Measurements from ENCODE around the gene PCGF1. TPM values are rescaled to one million over a fixed set of nuclear protein-coding genes. Genes with fewer than 3 reads are reported as not detected.

PCGF1 gene
- total and polyA plus RNA-seq, 2 of the 13 experiments (the other 11 are each of a cell fraction or from before 2014, with no cell fraction given), result 20.4 to 22.6 TPM

DNA sequence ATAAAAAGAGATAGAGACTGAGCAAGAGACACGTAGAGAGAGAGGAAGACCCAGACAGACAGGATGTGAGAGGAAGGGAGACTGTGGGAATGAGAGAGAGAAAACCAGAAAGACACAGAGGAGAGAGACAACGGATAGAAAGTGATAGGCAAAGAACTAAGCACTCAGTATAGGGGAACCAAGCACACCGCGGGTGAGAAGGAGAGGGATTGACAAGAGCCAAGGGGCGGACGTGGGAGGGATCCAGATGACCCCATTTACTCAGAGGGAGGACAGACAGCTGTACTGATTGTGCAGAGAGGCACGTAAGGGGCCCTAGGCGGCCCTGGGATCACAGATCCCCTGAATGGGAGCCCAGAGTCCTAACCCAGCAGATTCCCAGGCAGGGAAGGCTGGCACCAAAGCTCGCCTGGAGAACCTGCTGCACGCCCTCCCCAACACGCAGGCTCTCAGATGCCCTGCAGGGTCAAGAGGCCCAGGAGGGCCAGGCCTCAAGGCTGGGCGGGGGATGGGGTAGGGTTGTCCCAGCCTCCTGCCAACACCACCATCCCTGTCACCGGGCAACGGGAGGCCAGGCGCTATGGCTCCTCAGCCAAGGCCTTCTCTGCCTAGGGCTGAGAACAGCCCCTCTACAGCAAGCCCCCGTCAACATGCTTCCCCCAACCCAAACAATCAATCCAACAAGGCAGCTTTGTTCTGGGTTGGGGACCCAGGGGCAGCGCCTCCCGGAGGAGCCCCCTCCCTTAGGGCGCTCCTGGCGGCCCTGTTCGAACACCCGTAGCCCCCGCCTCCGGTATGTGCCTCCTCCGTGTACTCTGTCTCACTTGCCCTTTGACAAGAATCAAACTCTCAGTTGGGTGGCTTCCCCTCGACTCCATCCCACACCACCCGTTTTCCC is 45.7 kb upstream of the PCGF1 start (continued):
- no peak for TF ChIP-seq PRDM10 (CRISPR knock-in tag; IDR thresholded peaks at IDR 0.05; ENCODE audit: low read depth)
- no peak for TF ChIP-seq TCF7 (IDR thresholded peaks at IDR 0.05; ENCODE audit: low read depth)
- TF ChIP-seq ATF7 (IDR thresholded peaks at IDR 0.05), result no peak
- TF ChIP-seq ATF7 (CRISPR knock-in tag; IDR thresholded peaks at IDR 0.05), result peak; percentile 55; the same call in 1 of the 2 replicates
- no peak for TF ChIP-seq ZNF775 (CRISPR knock-in tag; IDR thresholded peaks at IDR 0.05; ENCODE audit: borderline replicate concordance)
- TF ChIP-seq ZNF850 (CRISPR knock-in tag; conservative IDR thresholded peaks at IDR 0.05), result no peak
- TF ChIP-seq ZNF512 (CRISPR knock-in tag; IDR thresholded peaks at IDR 0.05), result no peak
- TF ChIP-seq, protein P1, sequence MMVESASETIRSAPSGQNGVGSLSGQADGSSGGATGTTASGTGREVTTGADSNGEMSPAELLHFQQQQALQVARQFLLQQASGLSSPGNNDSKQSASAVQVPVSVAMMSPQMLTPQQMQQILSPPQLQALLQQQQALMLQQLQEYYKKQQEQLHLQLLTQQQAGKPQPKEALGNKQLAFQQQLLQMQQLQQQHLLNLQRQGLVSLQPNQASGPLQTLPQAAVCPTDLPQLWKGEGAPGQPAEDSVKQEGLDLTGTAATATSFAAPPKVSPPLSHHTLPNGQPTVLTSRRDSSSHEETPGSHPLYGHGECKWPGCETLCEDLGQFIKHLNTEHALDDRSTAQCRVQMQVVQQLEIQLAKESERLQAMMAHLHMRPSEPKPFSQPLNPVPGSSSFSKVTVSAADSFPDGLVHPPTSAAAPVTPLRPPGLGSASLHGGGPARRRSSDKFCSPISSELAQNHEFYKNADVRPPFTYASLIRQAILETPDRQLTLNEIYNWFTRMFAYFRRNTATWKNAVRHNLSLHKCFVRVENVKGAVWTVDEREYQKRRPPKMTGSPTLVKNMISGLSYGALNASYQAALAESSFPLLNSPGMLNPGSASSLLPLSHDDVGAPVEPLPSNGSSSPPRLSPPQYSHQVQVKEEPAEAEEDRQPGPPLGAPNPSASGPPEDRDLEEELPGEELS (CRISPR knock-in tag; IDR thresholded peaks at IDR 0.05), result 0 out of 2 replicates have a peak, but pooled peaks have one; percentile 19
- TF ChIP-seq ZNF34 (CRISPR knock-in tag; IDR thresholded peaks at IDR 0.05; ENCODE audit: borderline replicate concordance), result no peak
- TF ChIP-seq TBP (CRISPR knock-in tag; IDR thresholded peaks at IDR 0.05), result no peak
- no peak for TF ChIP-seq ZBTB42 (CRISPR knock-in tag; IDR thresholded peaks at IDR 0.05)
- no peak for TF ChIP-seq ZNF503 (CRISPR knock-in tag; IDR thresholded peaks at IDR 0.05)
- TF ChIP-seq, protein P2, sequence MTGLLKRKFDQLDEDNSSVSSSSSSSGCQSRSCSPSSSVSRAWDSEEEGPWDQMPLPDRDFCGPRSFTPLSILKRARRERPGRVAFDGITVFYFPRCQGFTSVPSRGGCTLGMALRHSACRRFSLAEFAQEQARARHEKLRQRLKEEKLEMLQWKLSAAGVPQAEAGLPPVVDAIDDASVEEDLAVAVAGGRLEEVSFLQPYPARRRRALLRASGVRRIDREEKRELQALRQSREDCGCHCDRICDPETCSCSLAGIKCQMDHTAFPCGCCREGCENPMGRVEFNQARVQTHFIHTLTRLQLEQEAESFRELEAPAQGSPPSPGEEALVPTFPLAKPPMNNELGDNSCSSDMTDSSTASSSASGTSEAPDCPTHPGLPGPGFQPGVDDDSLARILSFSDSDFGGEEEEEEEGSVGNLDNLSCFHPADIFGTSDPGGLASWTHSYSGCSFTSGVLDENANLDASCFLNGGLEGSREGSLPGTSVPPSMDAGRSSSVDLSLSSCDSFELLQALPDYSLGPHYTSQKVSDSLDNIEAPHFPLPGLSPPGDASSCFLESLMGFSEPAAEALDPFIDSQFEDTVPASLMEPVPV (CRISPR knock-in tag; IDR thresholded peaks at IDR 0.05), result no peak
- no peak for TF ChIP-seq MIER2 (CRISPR knock-in tag; IDR thresholded peaks at IDR 0.05)
- TF ChIP-seq MLX (CRISPR knock-in tag; IDR thresholded peaks at IDR 0.05), result no peak
- TF ChIP-seq TBL1XR1 (IDR thresholded peaks at IDR 0.05; ENCODE audit: borderline replicate concordance, low read length, partially characterized antibody), result no peak
- TF ChIP-seq ZNF556 (CRISPR knock-in tag; IDR thresholded peaks at IDR 0.05; ENCODE audit: borderline replicate concordance), result no peak
